OCI-LY1 (cell line): ENCODE measurements around the gene CATSPER1.

Experiments
- H2AFZ ChIP-seq: fragments of 200-600 bp; sonication (generic), shearing (Covaris generic); 2 replicates; pipeline ENCODE4 v1.6.0; 2014; ENCODE audit warnings: antibody characterized with exemption, mild to moderate bottlenecking, low read length
- H3F3A ChIP-seq: fragments of 200-600 bp; sonication (generic), shearing (Covaris generic); 2 replicates; pipeline ENCODE4 v1.6.0; 2014; ENCODE audit warnings: mild to moderate bottlenecking, antibody characterized with exemption, low read length, moderate library complexity; ENCODE audit not compliant: insufficient read depth
- H3K27ac ChIP-seq: fragments of 200-600 bp; sonication (generic); 2 replicates; pipeline ENCODE4 v1.5.1; 2014; ENCODE audit warnings: low read length, mixed run types, mild to moderate bottlenecking, low read depth; ENCODE audit not compliant: poor library complexity, severe bottlenecking
- H3K27me3 ChIP-seq: fragments of 200-600 bp; sonication (generic); 2 replicates; pipeline ENCODE4 v1.6.0; 2014; ENCODE audit warnings: antibody characterized with exemption, mild to moderate bottlenecking, low read length, moderate library complexity; ENCODE audit not compliant: insufficient read depth
- H3K36me3 ChIP-seq: fragments of 200-600 bp; sonication (generic); 2 replicates; pipeline ENCODE4 v1.6.1; 2014; ENCODE audit warnings: mild to moderate bottlenecking, antibody characterized with exemption, low read length, moderate library complexity, mixed read lengths; ENCODE audit not compliant: insufficient read depth
- H3K4me1 ChIP-seq: fragments of 200-600 bp; sonication (generic); 2 replicates; pipeline ENCODE4 v1.5.1; 2014; ENCODE audit warnings: mild to moderate bottlenecking, low read length, moderate library complexity; ENCODE audit not compliant: insufficient read depth, severe bottlenecking
- H3K4me2 ChIP-seq: fragments of 200-600 bp; sonication (generic), shearing (Covaris generic); 2 replicates; pipeline ENCODE4 v1.6.1; 2014; ENCODE audit warnings: low read length
- H3K4me3 ChIP-seq: fragments of 200-600 bp; sonication (generic); 2 replicates; pipeline ENCODE4 v1.5.1; 2014; ENCODE audit warnings: low read length, low read depth, mild to moderate bottlenecking, mixed read lengths; ENCODE audit not compliant: poor library complexity, severe bottlenecking
- H3K79me2 ChIP-seq: fragments of 200-600 bp; shearing (Covaris generic); 2 replicates; pipeline ENCODE4 v1.6.1; 2016; ENCODE audit warnings: mixed run types, low read length, mixed read lengths; ENCODE audit not compliant: insufficient read depth
- H3K9ac ChIP-seq: fragments of 200-600 bp; sonication (generic), shearing (Covaris generic); 2 replicates; pipeline ENCODE4 v1.6.1; 2014; ENCODE audit warnings: mild to moderate bottlenecking, low read length, mixed read lengths
- H3K9me2 ChIP-seq: fragments of 200-600 bp; sonication (generic), shearing (Covaris generic); 2 replicates; pipeline ENCODE4 v1.6.1; 2014; ENCODE audit warnings: low read depth, mild to moderate bottlenecking, low read length, mixed read lengths
- H3K9me3 ChIP-seq: fragments of 200-600 bp; shearing (Covaris generic); 2 replicates; pipeline ENCODE4 v1.6.1; 2014; ENCODE audit warnings: low read length, mixed read lengths
- H4K20me1 ChIP-seq: fragments of 200-600 bp; sonication (generic), shearing (Covaris generic); 2 replicates; pipeline ENCODE4 v1.6.0; 2016; ENCODE audit warnings: mild to moderate bottlenecking, low read length; ENCODE audit not compliant: insufficient read depth
- CTCF ChIP-seq: fragments of 200-600 bp; sonication (generic), shearing (Covaris generic); IDR thresholded peaks from 2 replicates; pipeline ENCODE4 v1.5.1; 2017; ENCODE audit warnings: mild to moderate bottlenecking, antibody characterized with exemption, low read length, moderate library complexity, mixed read lengths
- EZH2 ChIP-seq: fragments of 200-600 bp; sonication (generic), shearing (Covaris generic); IDR thresholded peaks from 2 replicates; pipeline ENCODE4 v1.8.0; 2017; ENCODE audit warnings: borderline replicate concordance, mixed run types, mild to moderate bottlenecking, antibody characterized with exemption, low read length, moderate library complexity, mixed read lengths

Gene CATSPER1

GRCh38 chr11:66070604-66071380 lies 44.5 kb upstream of the CATSPER1 start:
- H3K36me3 ChIP-seq = peaks cover 61% of the 10 kb centered on the region
- peak overlapping the region; percentile 91 for H3K9ac ChIP-seq
- H3K4me2 ChIP-seq = peak overlapping the region; percentile 78
- TF ChIP-seq CTCF (no peak), EZH2 (no peak)
- H3K4me3 ChIP-seq = peak overlapping the region; percentile 89
- peaks cover 11% of the 10 kb centered on the region; the same call in 1 of the 2 replicates for H3F3A ChIP-seq
- no peaks in the 10 kb centered on the region for H3K9me3 ChIP-seq
- peaks cover 25% of the 10 kb centered on the region for H3K79me2 ChIP-seq
- H4K20me1 ChIP-seq = no peaks in the 10 kb centered on the region
- peaks cover 52% of the 10 kb centered on the region for H3K4me1 ChIP-seq
- no peaks in the 10 kb centered on the region for H3K9me2 ChIP-seq
- H2AFZ ChIP-seq = no peak overlapping the region
- no peaks in the 10 kb centered on the region for H3K27me3 ChIP-seq
- H3K27ac ChIP-seq = peak overlapping the region; percentile 81

- Histone ChIP-seq H3K79me2 (peaks cover 25% of the 10 kb centered on the region), H3K27me3 (no peaks in the 10 kb centered on the region), H3K9me3 (0 out of 2 replicates have a peak, but pooled peaks cover 3% of the 10 kb centered on the region), H3K4me3 (peak within 1 kb of the TSS; percentile 89), H2AFZ (no peak within 1 kb of the TSS), H3K9me2 (no peaks in the 10 kb centered on the region), H3F3A (peaks cover 11% of the 10 kb centered on the region; the same call in 1 of the 2 replicates), H3K36me3 (peaks cover 65% of the 10 kb centered on the region), H3K9ac (peak within 1 kb of the TSS; percentile 91), H3K4me2 (peak within 1 kb of the TSS; percentile 78), H3K27ac (peak within 1 kb of the TSS; percentile 91), H3K4me1 (peaks cover 52% of the 10 kb centered on the region), H4K20me1 (no peaks in the 10 kb centered on the region)
- TF ChIP-seq EZH2 = no peak
These were observed 43.7 kb upstream of the CATSPER1 start, which contains the start of gene PACS1 for GRCh38 chr11:66069715-66070603. TSS of gene PACS1 (plus strand) at chr11:66070272. CDS start at chr11:66070487, 215 bp downstream.

GRCh38 chr11:66068923-66069714 lies 42.8 kb upstream of the CATSPER1 start:
- Histone ChIP-seq H4K20me1 (no peaks in the 10 kb centered on the region), H3K79me2 (peaks cover 21% of the 10 kb centered on the region), H3K4me1 (peaks cover 47% of the 10 kb centered on the region), H3K9me2 (no peaks in the 10 kb centered on the region), H3K4me3 (peak overlapping the region; percentile 69), H3K4me2 (peak overlapping the region; percentile 72), H3F3A (peaks cover 11% of the 10 kb centered on the region; the same call in 1 of the 2 replicates), H3K36me3 (peaks cover 68% of the 10 kb centered on the region), H3K27ac (peak overlapping the region; percentile 91), H3K9ac (peak overlapping the region; percentile 80), H3K9me3 (0 out of 2 replicates have a peak, but pooled peaks cover 5% of the 10 kb centered on the region), H3K27me3 (no peaks in the 10 kb centered on the region), H2AFZ (no peak overlapping the region)
- TF ChIP-seq CTCF (peak; percentile 55), EZH2 (no peak)
